Prostate gland (tissue), 2 donors: Measurements from ENCODE around the gene CRY2. TPM values are rescaled to one million over a fixed set of nuclear protein-coding genes. Genes with fewer than 3 reads are reported as not detected.

Experiments used
- DNase-seq: peaks from one replicate; pipeline ENCODE4 v3.0.0-alpha.2; 2019; ENCODE audit warnings: low spot score
- H3K27ac ChIP-seq, 2 donors: fragments of 200-600 bp; sonication (generic); 2 replicates each; pipeline ENCODE4 v1.5.1; 2017 to 2019
- H3K27me3 ChIP-seq: fragments of 200-600 bp; sonication (generic); replicated peaks from 2 replicates; pipeline ENCODE4 v1.5.1; 2019; ENCODE audit not compliant: insufficient read depth
- H3K36me3 ChIP-seq, 2 donors: fragments of 200-600 bp; sonication (generic); 1 replicate in 1 of 2; 2 replicates in 1 of 2; pipeline versions ENCODE4 v1.5.1 to v1.8.1; 2017 to 2019
- H3K4me1 ChIP-seq: fragments of 200-600 bp; sonication (generic); replicated peaks from 2 replicates; pipeline ENCODE4 v1.5.1; 2019
- H3K4me3 ChIP-seq, 2 donors: fragments of 200-600 bp; sonication (generic); 2 replicates each; pipeline ENCODE4 v1.5.1; 2017 to 2019
- H3K9me3 ChIP-seq: fragments of 200-600 bp; sonication (generic); 2 replicates; pipeline ENCODE4 v1.5.1; 2017
- POLR2A ChIP-seq: fragments of 450-650 bp; IDR thresholded peaks from one replicate; pipeline ENCODE4 v1.6.1; 2016; ENCODE audit warnings: antibody characterized with exemption, mild to moderate bottlenecking
- POLR2AphosphoS5 ChIP-seq: sonication (generic); formaldehyde crosslinking; IDR thresholded peaks from one replicate; pipeline ENCODE4 v1.6.1; 2017; ENCODE audit warnings: antibody characterized with exemption
- WGBS: methylation state at CpG from one replicate; pipeline ENCODE4 v1.1.5; 2018; 5-methylcytosine and 5-hydroxymethylcytosine counted together
- intact Hi-C: fragments of 100-400 bp; cut with DNase I; formaldehyde crosslinking; loops from one replicate; pipeline ENCODE4 v1.14.2; 2022
- total RNA-seq, 2 donors: library from RNA; depleted of rRNA; stranded (reverse); fragments of >200 nt; gene quantifications; one replicate each; pipeline ENCODE4 v1.1.0, GENCODE V29; 2016
- TF ChIP-seq, protein P1 (sequence below), 4 experiments: fragments of 200-600 bp in 2 of 4; fragments of 450-650 bp in 2 of 4; sonication (generic) in 2 of 4; IDR thresholded peaks; 1 replicate in 3 of 4; 2 replicates in 1 of 4; pipeline ENCODE4 v1.5.1; 2016 to 2019; ENCODE audit warnings: antibody characterized with exemption in 4 of 4, mild to moderate bottlenecking in 2 of 4, moderate library complexity in 2 of 4

Gene CRY2
- total RNA-seq, 2 donors from 2014 or later = 45.4 to 70.8 TPM

DNA sequence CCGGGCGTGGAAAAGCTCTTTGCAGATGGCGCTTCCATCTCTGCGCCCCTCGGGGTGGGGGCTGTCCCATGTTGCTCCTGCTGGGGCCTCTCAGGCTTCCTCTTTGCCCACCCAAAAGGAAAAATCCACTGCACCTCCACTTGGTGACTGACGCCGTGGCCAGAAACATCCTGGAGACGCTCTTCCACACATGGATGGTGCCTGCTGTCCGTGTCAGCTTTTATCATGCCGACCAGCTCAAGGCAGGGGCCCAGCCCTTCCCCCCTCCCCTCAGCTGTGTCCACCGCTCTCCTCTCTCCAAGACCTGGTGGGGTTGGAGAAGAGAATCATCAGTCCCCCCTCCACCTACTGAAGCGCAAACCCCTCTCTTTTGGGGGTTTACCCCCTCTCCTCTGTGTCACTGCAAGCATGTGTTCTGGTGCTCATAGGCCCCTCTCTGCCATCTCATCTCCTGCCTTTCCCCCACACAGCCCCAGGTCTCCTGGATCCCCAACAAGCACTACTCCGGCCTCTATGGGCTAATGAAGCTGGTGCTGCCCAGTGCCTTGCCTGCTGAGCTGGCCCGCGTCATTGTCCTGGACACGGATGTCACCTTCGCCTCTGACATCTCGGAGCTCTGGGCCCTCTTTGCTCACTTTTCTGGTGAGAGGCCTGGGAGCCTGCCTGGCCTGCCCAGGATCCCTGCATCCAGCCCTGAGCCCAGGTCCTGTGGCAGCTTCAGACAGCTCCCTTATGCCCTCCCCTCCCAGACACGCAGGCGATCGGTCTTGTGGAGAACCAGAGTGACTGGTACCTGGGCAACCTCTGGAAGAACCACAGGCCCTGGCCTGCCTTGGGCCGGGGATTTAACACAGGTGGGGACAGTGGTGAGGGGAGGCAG is 77.0 kb downstream of the CRY2 start:
- no peak for TF ChIP-seq POLR2AphosphoS5
- TF ChIP-seq POLR2A = no peak
- TF ChIP-seq, protein P1, sequence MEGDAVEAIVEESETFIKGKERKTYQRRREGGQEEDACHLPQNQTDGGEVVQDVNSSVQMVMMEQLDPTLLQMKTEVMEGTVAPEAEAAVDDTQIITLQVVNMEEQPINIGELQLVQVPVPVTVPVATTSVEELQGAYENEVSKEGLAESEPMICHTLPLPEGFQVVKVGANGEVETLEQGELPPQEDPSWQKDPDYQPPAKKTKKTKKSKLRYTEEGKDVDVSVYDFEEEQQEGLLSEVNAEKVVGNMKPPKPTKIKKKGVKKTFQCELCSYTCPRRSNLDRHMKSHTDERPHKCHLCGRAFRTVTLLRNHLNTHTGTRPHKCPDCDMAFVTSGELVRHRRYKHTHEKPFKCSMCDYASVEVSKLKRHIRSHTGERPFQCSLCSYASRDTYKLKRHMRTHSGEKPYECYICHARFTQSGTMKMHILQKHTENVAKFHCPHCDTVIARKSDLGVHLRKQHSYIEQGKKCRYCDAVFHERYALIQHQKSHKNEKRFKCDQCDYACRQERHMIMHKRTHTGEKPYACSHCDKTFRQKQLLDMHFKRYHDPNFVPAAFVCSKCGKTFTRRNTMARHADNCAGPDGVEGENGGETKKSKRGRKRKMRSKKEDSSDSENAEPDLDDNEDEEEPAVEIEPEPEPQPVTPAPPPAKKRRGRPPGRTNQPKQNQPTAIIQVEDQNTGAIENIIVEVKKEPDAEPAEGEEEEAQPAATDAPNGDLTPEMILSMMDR (IDR thresholded peaks at IDR 0.05) = no peak
- H3K9me3 ChIP-seq = no peaks in the 10 kb centered on the region
- WGBS = 62% methylated on average over 22 of the region's 22 CpGs
- intact Hi-C loops = no loop called here
- peaks cover 12% of the 10 kb centered on the region for H3K4me1 ChIP-seq
- no peak overlapping the region for H3K27ac ChIP-seq
- no peak overlapping the region for H3K4me3 ChIP-seq
- H3K36me3 ChIP-seq = no peaks in the 10 kb centered on the region
- no peak for DNase-seq
- H3K27me3 ChIP-seq = no peaks in the 10 kb centered on the region

DNA sequence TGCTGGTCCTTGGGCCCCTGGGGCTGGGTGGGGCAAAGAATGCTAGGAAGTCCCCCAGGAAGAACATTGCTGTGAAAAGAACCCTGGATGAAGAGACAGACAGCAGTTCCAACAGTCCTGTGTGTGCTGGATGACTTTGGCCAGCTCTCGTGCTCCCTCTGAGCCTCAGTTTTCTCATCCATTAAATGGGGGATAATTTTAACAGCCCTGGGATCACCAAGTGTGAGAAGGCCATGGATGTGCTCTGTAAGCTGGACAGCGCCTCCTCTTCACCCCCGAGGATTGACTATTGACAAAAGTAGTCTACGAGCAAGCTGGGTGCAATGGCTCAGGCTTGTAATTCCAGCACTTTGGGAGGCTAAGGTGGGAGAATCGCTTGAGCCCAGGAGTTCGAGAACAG is 77.7 kb downstream of the CRY2 start:
- H3K9me3 ChIP-seq = no peaks in the 10 kb centered on the region
- no peaks in the 10 kb centered on the region for H3K36me3 ChIP-seq
- TF ChIP-seq, protein P1 (IDR thresholded peaks at IDR 0.05) = no peak
- TF ChIP-seq POLR2A (no peak), POLR2AphosphoS5 (no peak)
- no peaks in the 10 kb centered on the region for H3K27me3 ChIP-seq
- H3K4me3 ChIP-seq = no peak overlapping the region
- no peak for DNase-seq
- H3K4me1 ChIP-seq = peaks cover 12% of the 10 kb centered on the region
- no peak overlapping the region for H3K27ac ChIP-seq
- intact Hi-C loops = no loop called here
- 85% methylated on average over 6 of the region's 6 CpGs for WGBS

DNA sequence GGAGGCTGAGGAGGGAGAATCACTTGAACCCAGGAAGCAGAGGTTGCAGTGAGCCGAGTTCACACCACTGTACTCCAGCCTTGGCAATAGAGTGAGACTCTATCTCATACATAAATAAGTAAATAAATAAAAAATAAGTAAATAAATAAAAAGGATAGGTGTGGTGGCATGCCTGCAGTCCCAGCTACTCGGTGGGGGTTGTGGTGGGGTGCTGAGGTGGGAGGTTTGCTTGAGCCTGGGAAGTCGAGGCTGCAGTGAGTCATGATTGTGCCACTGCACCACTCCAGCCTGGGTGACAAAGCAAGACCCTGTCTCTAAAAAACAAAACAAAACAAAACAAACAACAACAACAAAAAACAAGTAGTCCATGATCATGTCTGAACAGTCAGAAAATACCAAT is 78.3 kb downstream of the CRY2 start:
- Histone ChIP-seq H3K36me3 (no peaks in the 10 kb centered on the region), H3K9me3 (no peaks in the 10 kb centered on the region), H3K4me3 (no peak overlapping the region), H3K27me3 (no peaks in the 10 kb centered on the region), H3K4me1 (peaks cover 12% of the 10 kb centered on the region), H3K27ac (no peak overlapping the region)
- TF ChIP-seq, protein P1 (IDR thresholded peaks at IDR 0.05) = no peak
- TF ChIP-seq POLR2A (no peak), POLR2AphosphoS5 (no peak)
- 66% methylated on average over 3 of the region's 3 CpGs for WGBS
- no peak for DNase-seq
- intact Hi-C loops = no loop called here

DNA sequence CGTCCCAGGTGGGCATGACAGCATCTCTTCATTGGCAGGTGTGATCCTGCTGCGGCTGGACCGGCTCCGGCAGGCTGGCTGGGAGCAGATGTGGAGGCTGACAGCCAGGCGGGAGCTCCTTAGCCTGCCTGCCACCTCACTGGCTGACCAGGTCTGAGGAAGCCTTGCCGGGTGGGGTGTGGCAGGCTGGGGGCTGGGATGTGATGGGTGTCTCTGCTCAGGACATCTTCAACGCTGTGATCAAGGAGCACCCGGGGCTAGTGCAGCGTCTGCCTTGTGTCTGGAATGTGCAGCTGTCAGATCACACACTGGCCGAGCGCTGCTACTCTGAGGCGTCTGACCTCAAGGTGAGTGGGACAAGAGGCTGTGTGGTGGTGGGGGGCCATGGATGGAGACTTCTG is 78.7 kb downstream of the CRY2 start:
- intact Hi-C loops = no loop called here
- no peak for TF ChIP-seq POLR2A
- no peak overlapping the region for H3K27ac ChIP-seq
- no peaks in the 10 kb centered on the region for H3K9me3 ChIP-seq
- no peak overlapping the region for H3K4me3 ChIP-seq
- 55% methylated on average over 8 of the region's 12 CpGs for whole genome bisulfite sequencing
- no peaks in the 10 kb centered on the region for H3K36me3 ChIP-seq
- H3K4me1 ChIP-seq = peaks cover 8% of the 10 kb centered on the region
- DNase-seq = no peak
- H3K27me3 ChIP-seq = no peaks in the 10 kb centered on the region

DNA sequence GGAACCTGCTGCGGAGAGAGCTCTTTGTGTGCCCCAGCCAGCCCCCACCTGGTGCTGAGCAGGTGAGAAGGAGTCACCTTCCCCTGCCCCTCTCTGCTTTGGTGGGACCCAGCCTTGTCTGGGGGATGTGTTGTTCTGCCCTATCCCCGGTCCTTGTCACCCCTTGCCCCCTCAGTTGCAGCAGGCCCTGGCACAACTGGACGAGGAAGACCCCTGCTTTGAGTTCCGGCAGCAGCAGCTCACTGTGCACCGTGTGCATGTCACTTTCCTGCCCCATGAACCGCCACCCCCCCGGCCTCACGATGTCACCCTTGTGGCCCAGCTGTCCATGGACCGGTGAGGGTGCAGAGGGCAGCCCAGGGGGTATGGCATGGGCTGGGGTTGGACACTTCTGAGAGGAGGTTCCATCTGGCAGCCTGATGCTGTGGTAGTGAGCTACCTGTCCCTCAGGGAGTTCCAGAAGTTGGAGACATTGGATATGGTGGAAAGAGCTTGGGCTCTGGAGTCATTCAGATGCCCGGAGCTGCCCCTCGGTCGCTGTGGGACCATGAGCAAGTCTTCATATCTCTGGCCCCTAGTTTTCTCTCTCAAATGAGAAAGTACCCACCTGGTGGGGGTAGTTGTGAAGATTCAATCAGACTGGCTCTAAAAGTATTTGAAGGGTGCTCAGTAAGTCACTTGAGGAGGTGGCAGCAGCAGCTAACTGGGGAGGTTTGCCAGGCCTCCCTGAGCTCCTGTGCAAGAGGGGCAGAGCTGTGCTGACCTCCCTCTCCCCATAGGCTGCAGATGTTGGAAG is 79.5 kb downstream of the CRY2 start:
- intact Hi-C loops = no loop called here
- 91% methylated on average over 12 of the region's 12 CpGs for WGBS
- TF ChIP-seq, protein P1 (IDR thresholded peaks at IDR 0.05) = no peak
- TF ChIP-seq POLR2AphosphoS5 = no peak
- no peak for TF ChIP-seq POLR2A
- Histone ChIP-seq H3K4me3 (no peak overlapping the region), H3K4me1 (peaks cover 3% of the 10 kb centered on the region), H3K36me3 (no peaks in the 10 kb centered on the region), H3K27me3 (no peaks in the 10 kb centered on the region), H3K27ac (no peak overlapping the region), H3K9me3 (no peaks in the 10 kb centered on the region)
- no peak for DNase-seq
